ENCODE results near the gene MPZL1. TPM values are rescaled to one million over a fixed set of nuclear protein-coding genes. Genes with fewer than 3 reads are reported as not detected.

MPZL1 gene
- total RNA-seq, 2 donors from 2014 or later: 112 to 144 TPM

DNA sequence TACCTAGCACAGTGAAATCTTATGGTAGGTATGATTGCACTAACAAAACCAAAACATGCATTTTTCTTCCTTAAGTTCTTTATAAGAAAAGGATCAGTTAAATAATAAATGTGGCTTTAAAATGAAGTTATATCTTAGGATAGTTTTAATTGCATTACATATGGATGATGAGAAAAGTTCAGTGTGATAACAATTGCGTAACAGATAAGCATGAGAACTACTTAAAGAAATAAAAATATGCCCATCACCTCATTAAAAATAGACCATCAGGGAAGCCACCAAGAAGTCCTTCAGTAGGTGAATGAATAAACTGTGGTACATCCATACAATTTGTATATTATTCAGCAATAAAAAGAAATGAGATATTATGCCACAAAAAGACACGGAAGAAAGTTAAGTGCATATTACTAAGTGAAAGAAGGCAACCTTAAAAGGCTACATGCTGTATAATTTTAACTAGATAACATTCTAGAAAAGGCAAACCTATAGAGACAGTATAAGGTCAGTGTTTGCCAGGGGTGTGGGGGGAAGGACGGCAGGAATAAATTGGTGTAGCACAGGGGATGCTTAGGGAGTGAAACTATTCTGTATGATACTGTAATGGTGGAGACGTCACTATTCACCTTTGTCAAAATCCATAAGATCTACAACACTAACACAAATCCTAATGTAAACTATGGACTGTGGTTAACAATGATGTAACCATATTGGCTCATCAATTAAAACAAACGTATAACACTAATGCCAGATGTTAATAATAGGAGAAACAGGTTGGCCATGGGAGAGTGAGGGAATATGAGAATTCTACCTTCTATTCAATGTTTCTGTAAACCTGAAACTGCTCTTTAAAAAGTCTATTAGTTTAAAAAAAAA, 42.9 kb downstream of the MPZL1 start:
- no peak for DNase-seq
- no peak overlapping the region for H3K4me3 ChIP-seq
- intact Hi-C loops (cut with DNase I): no loop called here
- TF ChIP-seq, protein P1, sequence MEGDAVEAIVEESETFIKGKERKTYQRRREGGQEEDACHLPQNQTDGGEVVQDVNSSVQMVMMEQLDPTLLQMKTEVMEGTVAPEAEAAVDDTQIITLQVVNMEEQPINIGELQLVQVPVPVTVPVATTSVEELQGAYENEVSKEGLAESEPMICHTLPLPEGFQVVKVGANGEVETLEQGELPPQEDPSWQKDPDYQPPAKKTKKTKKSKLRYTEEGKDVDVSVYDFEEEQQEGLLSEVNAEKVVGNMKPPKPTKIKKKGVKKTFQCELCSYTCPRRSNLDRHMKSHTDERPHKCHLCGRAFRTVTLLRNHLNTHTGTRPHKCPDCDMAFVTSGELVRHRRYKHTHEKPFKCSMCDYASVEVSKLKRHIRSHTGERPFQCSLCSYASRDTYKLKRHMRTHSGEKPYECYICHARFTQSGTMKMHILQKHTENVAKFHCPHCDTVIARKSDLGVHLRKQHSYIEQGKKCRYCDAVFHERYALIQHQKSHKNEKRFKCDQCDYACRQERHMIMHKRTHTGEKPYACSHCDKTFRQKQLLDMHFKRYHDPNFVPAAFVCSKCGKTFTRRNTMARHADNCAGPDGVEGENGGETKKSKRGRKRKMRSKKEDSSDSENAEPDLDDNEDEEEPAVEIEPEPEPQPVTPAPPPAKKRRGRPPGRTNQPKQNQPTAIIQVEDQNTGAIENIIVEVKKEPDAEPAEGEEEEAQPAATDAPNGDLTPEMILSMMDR (IDR thresholded peaks at IDR 0.05): no peak
- H3K9ac ChIP-seq (ENCODE audit: low read depth in 2 of 2, low read length in 2 of 2): no peak overlapping the region
- no peaks in the 10 kb centered on the region for H3K36me3 ChIP-seq
- no peaks in the 10 kb centered on the region for H3K9me3 ChIP-seq
- H3K27me3 ChIP-seq: no peaks in the 10 kb centered on the region
- no peak overlapping the region for H3K27ac ChIP-seq
- no peaks in the 10 kb centered on the region for H3K4me1 ChIP-seq

DNA sequence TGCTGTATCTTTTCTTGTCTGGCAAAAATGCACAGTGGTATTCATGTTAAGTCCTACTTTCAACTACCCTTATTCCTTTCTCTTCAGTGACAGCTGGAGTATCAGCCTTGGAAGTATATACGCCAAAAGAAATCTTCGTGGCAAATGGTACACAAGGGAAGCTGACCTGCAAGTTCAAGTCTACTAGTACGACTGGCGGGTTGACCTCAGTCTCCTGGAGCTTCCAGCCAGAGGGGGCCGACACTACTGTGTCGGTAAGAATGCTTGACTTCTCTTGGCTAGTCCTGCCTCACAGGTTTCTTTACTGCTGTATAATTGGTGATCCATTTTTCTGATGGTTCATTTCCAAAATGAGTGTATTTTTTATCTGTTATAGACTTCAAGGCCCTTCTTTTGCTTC, 43.7 kb downstream of the MPZL1 start:
- no peak for DNase-seq
- H3K27ac ChIP-seq: no peak overlapping the region
- intact Hi-C loops (cut with DNase I): no loop called here
- no peaks in the 10 kb centered on the region for H3K9me3 ChIP-seq
- no peaks in the 10 kb centered on the region for H3K36me3 ChIP-seq
- TF ChIP-seq, protein P1 (IDR thresholded peaks at IDR 0.05): no peak
- no peaks in the 10 kb centered on the region for H3K4me1 ChIP-seq
- no peak overlapping the region for H3K4me3 ChIP-seq
- H3K9ac ChIP-seq (ENCODE audit: low read depth in 2 of 2, low read length in 2 of 2): no peak overlapping the region
- no peaks in the 10 kb centered on the region for H3K27me3 ChIP-seq

- Histone ChIP-seq H3K27me3 (no peaks in the 10 kb centered on the region), H3K4me3 (no peak overlapping the region), H3K9ac (ENCODE audit: low read depth in 2 of 2, low read length in 2 of 2) (no peak overlapping the region), H3K27ac (no peak overlapping the region), H3K4me1 (no peaks in the 10 kb centered on the region), H3K36me3 (no peaks in the 10 kb centered on the region), H3K9me3 (no peaks in the 10 kb centered on the region)
- no peak for DNase-seq
- intact Hi-C loops (cut with DNase I): no loop called here
- TF ChIP-seq, protein P1 (IDR thresholded peaks at IDR 0.05): no peak
These were observed 44.8 kb downstream of the MPZL1 start for GRCh38 chr1:167766538-167766937.

DNA sequence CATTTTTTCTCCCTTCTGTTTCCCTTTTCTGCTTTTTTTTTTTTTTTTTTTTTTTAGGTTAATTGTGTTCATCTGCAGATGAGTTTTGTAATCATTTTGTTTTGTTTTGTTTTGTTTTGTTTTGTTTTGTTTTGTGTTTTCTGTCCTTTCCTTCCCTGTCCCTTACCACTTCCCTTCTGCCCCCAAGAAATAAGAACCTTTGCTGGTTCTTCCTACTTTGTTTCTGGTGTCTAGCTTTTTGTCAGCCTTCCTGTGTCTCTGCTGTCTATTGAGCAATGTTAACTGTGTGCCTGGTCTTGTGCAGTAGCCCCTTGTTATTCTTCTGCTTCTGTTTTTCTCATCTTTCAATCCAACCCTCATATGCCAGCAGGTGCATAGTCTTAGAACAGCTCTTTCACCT, 46.0 kb downstream of the MPZL1 start:
- TF ChIP-seq, protein P1 (IDR thresholded peaks at IDR 0.05): no peak
- Histone ChIP-seq H3K27ac (no peak overlapping the region), H3K36me3 (no peaks in the 10 kb centered on the region), H3K27me3 (no peaks in the 10 kb centered on the region), H3K4me1 (no peaks in the 10 kb centered on the region), H3K9ac (ENCODE audit: low read depth in 2 of 2, low read length in 2 of 2) (no peak overlapping the region), H3K4me3 (no peak overlapping the region), H3K9me3 (no peaks in the 10 kb centered on the region)
- DNase-seq: no peak
- intact Hi-C loops (cut with DNase I): no loop called here

DNA sequence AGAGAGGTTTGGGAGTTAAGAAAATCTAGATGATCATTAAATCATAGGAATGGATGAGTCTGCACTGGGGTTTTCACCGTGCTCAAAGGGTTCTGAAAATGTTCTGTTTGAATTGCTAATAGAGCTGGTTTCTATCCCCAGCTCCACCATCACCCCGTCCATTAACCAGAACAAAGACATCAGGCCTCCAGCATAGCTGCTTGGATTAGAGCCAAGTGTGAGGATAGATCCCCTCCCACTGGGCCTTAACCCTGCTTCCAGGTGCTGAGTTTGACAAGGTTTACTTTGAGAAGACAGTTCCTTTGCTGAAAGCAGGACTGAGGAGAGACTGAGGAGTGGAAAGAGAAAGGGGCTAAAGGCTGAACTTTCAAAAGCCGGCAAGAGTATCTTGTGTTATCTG, 48.3 kb downstream of the MPZL1 start:
- no peaks in the 10 kb centered on the region for H3K27me3 ChIP-seq
- no peaks in the 10 kb centered on the region for H3K4me1 ChIP-seq
- intact Hi-C loops (cut with DNase I): no loop called here
- TF ChIP-seq, protein P1 (IDR thresholded peaks at IDR 0.05): no peak
- no peak overlapping the region for H3K27ac ChIP-seq
- no peaks in the 10 kb centered on the region for H3K9me3 ChIP-seq
- no peak overlapping the region for H3K9ac ChIP-seq (ENCODE audit: low read depth in 2 of 2, low read length in 2 of 2)
- no peak for DNase-seq
- H3K4me3 ChIP-seq: no peak overlapping the region
- H3K36me3 ChIP-seq: no peaks in the 10 kb centered on the region
